ENCODE measurements around the gene HS2ST1.
A peak's percentile ranks its signal among the peaks of the same experiment; 100 is the strongest.

The HS2ST1 gene

GRCh38 chr1:87074001-87074795, 159.8 kb downstream of the HS2ST1 start:
- no peak for DNase-seq

GRCh38 chr1:87077959-87078639, 163.7 kb downstream of the HS2ST1 start:
- no peak for DNase-seq

GRCh38 chr1:87084244-87084836, 169.9 kb downstream of the HS2ST1 start:
- peak; percentile 36 for DNase-seq

GRCh38 chr1:87086120-87086519, 171.7 kb downstream of the HS2ST1 start:
- DNase-seq, result no peak

GRCh38 chr1:87089070-87089736, 174.8 kb downstream of the HS2ST1 start:
- no peak for DNase-seq

- no peak for DNase-seq
Observed at GRCh38 chr1:87089823-87090222, 175.4 kb downstream of the HS2ST1 start.

- no peak for DNase-seq
Observed at GRCh38 chr1:87091425-87091824, 177.0 kb downstream of the HS2ST1 start.

- no peak for DNase-seq
Observed at GRCh38 chr1:87092846-87093245, 178.4 kb downstream of the HS2ST1 start.

- no peak for DNase-seq
Observed at GRCh38 chr1:87093286-87093685, 178.9 kb downstream of the HS2ST1 start.

GRCh38 chr1:87094238-87094637, 179.8 kb downstream of the HS2ST1 start:
- no peak for DNase-seq

GRCh38 chr1:87100271-87100670, 185.8 kb downstream of the HS2ST1 start:
- no peak for DNase-seq

GRCh38 chr1:87103074-87103473, 188.6 kb downstream of the HS2ST1 start:
- no peak for DNase-seq

- no peak for DNase-seq
Observed at GRCh38 chr1:87104140-87104539, 189.7 kb downstream of the HS2ST1 start.

- DNase-seq, result no peak
Observed at GRCh38 chr1:87104945-87105344, 190.5 kb downstream of the HS2ST1 start.

GRCh38 chr1:87106144-87106543, 191.7 kb downstream of the HS2ST1 start:
- DNase-seq, result no peak

GRCh38 chr1:87106867-87107266, 192.4 kb downstream of the HS2ST1 start:
- DNase-seq, result no peak

- DNase-seq, result no peak
Observed at GRCh38 chr1:87108228-87108627, 193.8 kb downstream of the HS2ST1 start.

GRCh38 chr1:87108814-87109411, 194.5 kb downstream of the HS2ST1 start:
- no peak for DNase-seq

GRCh38 chr1:87111659-87112371, 197.4 kb downstream of the HS2ST1 start:
- DNase-seq, result no peak

- no peak for DNase-seq
Observed at GRCh38 chr1:87113313-87113712, 198.9 kb downstream of the HS2ST1 start.

- DNase-seq, result no peak
Observed at GRCh38 chr1:87115317-87115890, 201.0 kb downstream of the HS2ST1 start.

GRCh38 chr1:87115891-87116290, 201.5 kb downstream of the HS2ST1 start:
- no peak for DNase-seq
